Duodenal mucosa (tissue), 2 donors: ENCODE results near the gene ENAH.
A peak's percentile ranks its signal among the peaks of the same experiment; 100 is the strongest.

Experiments
- H3K27ac ChIP-seq: one replicate; pipeline ENCODE4 v1.7.0; 2013; ENCODE audit warnings: low read depth, low read length
- H3K27me3 ChIP-seq, 2 donors: one replicate each; pipeline ENCODE4 v1.7.0; 2013; ENCODE audit warnings: low read length in 2 of 2, control low read depth in 1 of 2; ENCODE audit not compliant: insufficient read depth in 2 of 2, control insufficient read depth in 1 of 2
- H3K36me3 ChIP-seq, 2 donors: one replicate each; pipeline ENCODE4 v1.7.0; 2013; ENCODE audit warnings: low read length in 2 of 2, control low read depth in 1 of 2; ENCODE audit not compliant: insufficient read depth in 2 of 2, control insufficient read depth in 1 of 2
- H3K4me1 ChIP-seq, 2 donors: one replicate each; pipeline ENCODE4 v1.7.0; 2013; ENCODE audit warnings: low read length in 2 of 2, control low read depth in 1 of 2; ENCODE audit not compliant: insufficient read depth in 2 of 2, control insufficient read depth in 1 of 2
- H3K4me3 ChIP-seq, 2 donors: one replicate each; pipeline ENCODE4 v1.7.0; 2013; ENCODE audit warnings: low read length in 2 of 2, low read depth in 1 of 2
- H3K9ac ChIP-seq, 2 donors: one replicate each; pipeline ENCODE4 v1.7.0; 2013; ENCODE audit warnings: low read length in 2 of 2, low read depth in 1 of 2
- H3K9me3 ChIP-seq, 2 donors: one replicate each; pipeline ENCODE4 v1.7.0; 2013; ENCODE audit warnings: low read length in 2 of 2, control low read depth in 1 of 2; ENCODE audit not compliant: control insufficient read depth in 1 of 2

Gene ENAH

GRCh38 chr1:225450491-225451191 lies 202.3 kb downstream of the ENAH start:
- H3K36me3 ChIP-seq, result no peaks in the 10 kb centered on the region
- H3K4me1 ChIP-seq, result peaks cover 38 to 40% of the 10 kb centered on the region in 2 donors
- H3K27me3 ChIP-seq, result no peaks in the 10 kb centered on the region
- no peak overlapping the region for H3K9ac ChIP-seq
- no peak overlapping the region for H3K27ac ChIP-seq
- H3K9me3 ChIP-seq, result no peaks in the 10 kb centered on the region
- H3K4me3 ChIP-seq, result no peak overlapping the region

DNA sequence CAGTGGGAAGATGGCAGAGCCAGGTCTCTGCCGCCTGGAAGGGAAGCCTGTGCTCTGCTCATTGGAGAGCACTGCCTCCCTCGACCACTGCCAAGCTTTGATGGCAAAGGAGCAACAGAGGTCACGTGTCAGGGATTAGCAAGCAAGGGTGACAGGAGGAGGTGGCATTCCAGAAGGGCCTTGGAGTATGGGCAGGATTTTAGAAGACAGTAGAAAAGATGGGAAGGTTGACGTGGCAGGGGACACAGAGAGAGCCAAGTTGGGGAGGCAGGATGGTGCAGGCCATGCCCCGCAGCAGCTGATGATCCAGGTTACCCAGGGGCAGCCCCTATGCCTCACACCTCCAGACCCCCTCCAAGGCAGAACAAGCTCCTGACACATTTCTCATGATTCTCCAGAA lies 203.1 kb downstream of the ENAH start:
- H3K27me3 ChIP-seq, result no peaks in the 10 kb centered on the region
- H3K4me1 ChIP-seq, result peaks cover 42 to 45% of the 10 kb centered on the region in 2 donors
- H3K27ac ChIP-seq, result no peak overlapping the region
- no peak overlapping the region for H3K4me3 ChIP-seq
- H3K9me3 ChIP-seq, result no peaks in the 10 kb centered on the region
- no peaks in the 10 kb centered on the region for H3K36me3 ChIP-seq
- no peak overlapping the region for H3K9ac ChIP-seq

GRCh38 chr1:225449261-225449660 lies 203.7 kb downstream of the ENAH start:
- no peaks in the 10 kb centered on the region for H3K27me3 ChIP-seq
- no peak overlapping the region for H3K9ac ChIP-seq
- H3K4me3 ChIP-seq, result no peak overlapping the region
- H3K9me3 ChIP-seq, result no peaks in the 10 kb centered on the region
- no peaks in the 10 kb centered on the region for H3K36me3 ChIP-seq
- H3K27ac ChIP-seq, result no peak overlapping the region
- H3K4me1 ChIP-seq, result peaks cover 41 to 45% of the 10 kb centered on the region in 2 donors

DNA sequence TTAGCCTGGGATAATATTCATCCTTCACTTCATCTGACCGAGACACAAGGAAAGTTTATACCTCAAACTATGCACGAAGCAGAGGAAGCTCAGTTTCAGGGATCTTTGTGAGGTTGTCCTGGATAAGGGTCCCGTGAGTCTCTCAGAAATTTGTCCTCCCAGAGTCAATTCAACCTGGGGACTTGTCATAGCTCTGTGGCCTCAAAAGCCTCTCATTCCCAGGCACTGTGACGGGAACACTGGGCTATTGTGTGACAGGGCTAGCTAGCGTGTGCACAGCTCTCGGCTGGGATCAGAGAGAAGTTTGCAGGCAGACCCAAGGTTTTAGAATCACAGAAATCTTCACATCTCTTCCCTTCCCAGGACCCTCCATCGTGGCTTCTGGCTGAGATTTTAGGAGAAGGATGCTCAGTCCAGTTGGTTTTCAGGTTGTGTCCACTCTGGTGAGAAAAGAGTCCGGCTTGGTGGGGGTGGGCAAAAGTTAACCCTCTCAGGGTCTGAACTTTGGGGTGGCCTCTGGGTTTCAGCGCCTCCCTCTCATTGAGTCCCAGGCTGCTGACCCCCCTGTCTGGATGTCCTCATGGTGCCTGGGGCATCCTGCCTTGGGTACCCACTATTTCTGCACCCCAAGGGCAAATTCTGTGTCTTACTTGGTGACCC lies 204.6 kb downstream of the ENAH start:
- Histone ChIP-seq H3K4me1 (peaks cover 45 to 53% of the 10 kb centered on the region in 2 donors), H3K4me3 (no peak overlapping the region), H3K9me3 (no peaks in the 10 kb centered on the region), H3K36me3 (no peaks in the 10 kb centered on the region), H3K9ac (no peak overlapping the region), H3K27me3 (no peaks in the 10 kb centered on the region), H3K27ac (peak overlapping the region; percentile 54)

GRCh38 chr1:225447650-225448089 lies 205.3 kb downstream of the ENAH start:
- H3K4me3 ChIP-seq, result no peak overlapping the region
- H3K4me1 ChIP-seq, result peaks cover 51 to 59% of the 10 kb centered on the region in 2 donors
- H3K9ac ChIP-seq, result no peak overlapping the region
- no peaks in the 10 kb centered on the region for H3K9me3 ChIP-seq
- no peaks in the 10 kb centered on the region for H3K36me3 ChIP-seq
- H3K27ac ChIP-seq, result peak overlapping the region; percentile 37
- H3K27me3 ChIP-seq, result no peaks in the 10 kb centered on the region

DNA sequence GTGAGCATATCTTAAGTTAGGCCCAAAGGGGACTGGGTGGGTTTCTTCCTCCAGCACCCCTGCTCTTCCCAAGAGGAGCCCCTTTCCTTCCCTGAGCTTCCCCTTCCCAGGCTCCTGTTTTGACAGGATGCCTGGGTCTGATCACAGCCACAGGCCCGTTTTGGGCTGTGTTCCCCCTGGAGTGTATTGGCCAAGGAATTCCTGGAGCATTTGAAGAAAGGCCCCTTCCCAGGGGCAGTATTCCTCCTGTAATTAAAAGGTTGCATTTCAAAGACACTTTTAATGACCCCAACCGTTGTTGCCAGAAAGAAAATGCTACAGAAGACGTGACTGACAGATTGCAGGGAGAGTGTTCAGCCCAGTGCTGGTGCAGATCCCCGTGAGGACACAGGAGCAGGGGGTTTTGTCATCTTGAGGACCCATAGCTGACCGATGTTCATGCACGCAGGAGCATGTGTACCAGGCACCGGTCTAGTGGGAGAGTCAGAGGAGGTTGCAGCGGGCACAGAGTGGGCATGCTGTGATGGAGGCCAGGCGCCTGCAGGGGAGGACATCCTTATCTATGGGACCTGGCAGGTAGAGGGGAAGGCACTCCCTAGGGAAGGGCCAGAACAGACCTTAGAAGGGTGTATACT lies 205.8 kb downstream of the ENAH start:
- Histone ChIP-seq H3K9me3 (no peaks in the 10 kb centered on the region), H3K9ac (no peak overlapping the region), H3K4me3 (no peak overlapping the region), H3K36me3 (no peaks in the 10 kb centered on the region), H3K27ac (peak overlapping the region; percentile 37), H3K4me1 (peaks cover 57 to 63% of the 10 kb centered on the region in 2 donors), H3K27me3 (no peaks in the 10 kb centered on the region)

GRCh38 chr1:225446595-225446960 lies 206.3 kb downstream of the ENAH start:
- no peak overlapping the region for H3K4me3 ChIP-seq
- H3K9me3 ChIP-seq, result no peaks in the 10 kb centered on the region
- no peaks in the 10 kb centered on the region for H3K36me3 ChIP-seq
- peaks cover 62 to 68% of the 10 kb centered on the region in 2 donors for H3K4me1 ChIP-seq
- peak overlapping the region; percentile 21 for H3K27ac ChIP-seq
- H3K9ac ChIP-seq, result peak overlapping the region; percentile 2 to 37
- no peaks in the 10 kb centered on the region for H3K27me3 ChIP-seq

GRCh38 chr1:225445639-225446594 lies 207.0 kb downstream of the ENAH start:
- Histone ChIP-seq H3K4me1 (peaks cover 69 to 75% of the 10 kb centered on the region in 2 donors), H3K36me3 (no peaks in the 10 kb centered on the region), H3K9me3 (no peaks in the 10 kb centered on the region), H3K9ac (peak overlapping the region; percentile 2 to 37), H3K27ac (peak overlapping the region; percentile 23), H3K4me3 (peak overlapping the region in 1 of 2 donors; percentile 33), H3K27me3 (no peaks in the 10 kb centered on the region)

- peak overlapping the region; percentile 41 to 69 for H3K9ac ChIP-seq
- no peaks in the 10 kb centered on the region for H3K36me3 ChIP-seq
- peak overlapping the region; percentile 10 to 16 for H3K4me3 ChIP-seq
- no peaks in the 10 kb centered on the region for H3K27me3 ChIP-seq
- peak overlapping the region; percentile 27 for H3K27ac ChIP-seq
- no peaks in the 10 kb centered on the region for H3K9me3 ChIP-seq
- peaks cover 57 to 76% of the 10 kb centered on the region in 2 donors for H3K4me1 ChIP-seq
These were observed 210.8 kb downstream of the ENAH start for GRCh38 chr1:225442123-225442505.
